Fibroblast of lung (primary cell): ENCODE measurements around the gene LPP.

Experiments used
- CTCF ChIP-seq, 2 donors: IDR thresholded peaks in 1 of 2; conservative IDR thresholded peaks in 1 of 2; 1 replicate in 1 of 2; 2 replicates in 1 of 2; pipeline ENCODE4 v1.5.1; 2011 to 2012; ENCODE audit warnings: low read length in 2 of 2, control low read depth in 1 of 2, inconsistent platforms in 1 of 2, low read depth in 1 of 2, mild to moderate bottlenecking in 1 of 2
- EZH2 ChIP-seq: IDR thresholded peaks from 2 replicates; pipeline ENCODE4 v1.5.1; 2012; ENCODE audit warnings: low read length, control low read depth, mild to moderate bottlenecking; ENCODE audit errors: missing control alignments

- TF ChIP-seq CTCF (conservative IDR thresholded peaks at IDR 0.05 in 1 of 2, IDR thresholded peaks at IDR 0.05 in 1 of 2; ENCODE audit: low read depth in 1 of 2, low read length in 2 of 2) (no peak), EZH2 (no peak)
Measured at GRCh38 chr3:188513662-188514328, 359.8 kb downstream of the LPP start.
